SH-SY5Y (cell line): ENCODE measurements around the gene BCO2.

Experiments
- GATA2 ChIP-seq: IDR thresholded peaks from 2 replicates; pipeline ENCODE4 v1.6.1; 2011; ENCODE audit warnings: mild to moderate bottlenecking, low read depth, low read length
- GATA3 ChIP-seq: IDR thresholded peaks from 2 replicates; pipeline ENCODE4 v1.6.1; 2011; ENCODE audit warnings: low read depth, mild to moderate bottlenecking, low read length, moderate library complexity

BCO2 gene

DNA sequence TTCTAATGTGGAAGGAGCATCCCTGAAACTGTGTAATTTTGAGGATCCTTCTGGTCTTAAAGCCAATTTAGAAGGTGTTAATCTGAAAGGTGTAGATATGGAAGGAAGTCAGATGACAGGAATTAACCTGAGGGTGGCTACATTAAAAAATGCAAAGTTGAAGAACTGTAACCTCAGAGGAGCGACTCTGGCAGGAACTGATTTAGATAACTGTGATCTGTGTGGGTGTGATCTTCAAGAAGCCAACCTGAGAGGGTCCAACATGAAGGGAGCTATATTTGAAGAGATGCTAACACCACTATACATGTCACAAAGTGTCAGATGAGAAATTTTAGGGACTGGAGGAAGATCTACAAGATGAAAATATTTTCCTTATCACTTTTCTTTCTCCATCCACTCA is 7.6 kb downstream of the BCO2 start:
- TF ChIP-seq GATA3 (no peak), GATA2 (no peak)

DNA sequence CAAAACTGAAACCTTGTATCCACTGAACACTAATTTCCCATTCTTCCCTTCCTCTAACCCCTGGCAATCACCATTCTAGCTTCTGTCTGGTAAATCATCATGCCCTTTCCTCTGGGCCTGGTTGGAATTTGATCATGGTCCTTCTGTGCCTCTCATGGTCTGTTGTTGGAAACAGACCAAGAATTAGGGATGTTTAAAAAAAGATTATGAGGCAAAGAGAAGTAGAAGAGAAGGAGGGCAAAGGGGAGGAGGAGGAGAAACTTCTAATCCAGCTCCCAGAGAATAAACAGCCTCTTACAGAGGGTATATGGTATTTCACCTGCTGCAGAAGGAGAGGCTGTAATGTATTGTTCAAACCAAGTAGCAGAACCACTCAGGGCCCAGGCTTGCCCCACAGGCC is 10.6 kb downstream of the BCO2 start:
- TF ChIP-seq GATA3 (no peak), GATA2 (no peak)

DNA sequence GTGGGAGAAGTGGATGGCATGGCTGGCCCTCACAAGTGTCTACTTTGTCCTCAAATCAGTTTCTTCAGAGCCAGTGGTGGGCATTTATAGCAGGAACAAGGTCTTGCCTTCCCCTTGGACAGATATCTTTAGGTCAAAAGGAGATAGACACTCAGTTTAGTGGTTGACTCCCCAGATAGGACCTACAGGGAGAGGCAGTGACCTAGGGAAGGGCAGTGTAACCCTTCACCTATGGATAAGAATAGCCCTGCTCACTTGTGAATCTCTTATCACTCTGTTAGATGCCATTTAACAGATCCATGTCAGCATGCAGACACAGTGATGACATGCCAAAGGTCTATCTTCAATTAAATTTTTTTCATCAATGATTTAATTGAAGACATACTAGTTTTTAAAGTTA is 11.0 kb downstream of the BCO2 start:
- no peak; the same call in 1 of the 2 replicates for TF ChIP-seq GATA2
- no peak; the same call in 1 of the 2 replicates for TF ChIP-seq GATA3

DNA sequence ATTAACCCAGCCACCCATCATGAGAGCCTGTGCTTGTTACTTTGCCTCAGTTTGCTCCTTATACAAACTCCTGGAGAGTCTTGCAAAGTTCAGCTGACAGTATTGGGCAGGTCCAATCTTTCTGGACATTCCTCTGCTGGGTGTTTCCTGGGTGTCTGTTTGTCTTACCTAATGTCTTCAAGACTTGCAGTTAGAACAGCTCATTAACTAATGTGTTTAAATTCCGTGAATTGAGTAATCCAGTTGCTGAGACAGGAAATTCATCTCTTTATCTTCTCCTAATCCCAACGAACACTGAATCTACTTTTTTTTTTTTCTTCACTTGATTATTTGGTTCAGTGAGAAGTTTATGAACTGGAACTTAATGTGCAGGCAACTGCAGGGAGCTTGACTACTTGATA is 20.6 kb downstream of the BCO2 start:
- TF ChIP-seq GATA3, result no peak
- no peak for TF ChIP-seq GATA2

DNA sequence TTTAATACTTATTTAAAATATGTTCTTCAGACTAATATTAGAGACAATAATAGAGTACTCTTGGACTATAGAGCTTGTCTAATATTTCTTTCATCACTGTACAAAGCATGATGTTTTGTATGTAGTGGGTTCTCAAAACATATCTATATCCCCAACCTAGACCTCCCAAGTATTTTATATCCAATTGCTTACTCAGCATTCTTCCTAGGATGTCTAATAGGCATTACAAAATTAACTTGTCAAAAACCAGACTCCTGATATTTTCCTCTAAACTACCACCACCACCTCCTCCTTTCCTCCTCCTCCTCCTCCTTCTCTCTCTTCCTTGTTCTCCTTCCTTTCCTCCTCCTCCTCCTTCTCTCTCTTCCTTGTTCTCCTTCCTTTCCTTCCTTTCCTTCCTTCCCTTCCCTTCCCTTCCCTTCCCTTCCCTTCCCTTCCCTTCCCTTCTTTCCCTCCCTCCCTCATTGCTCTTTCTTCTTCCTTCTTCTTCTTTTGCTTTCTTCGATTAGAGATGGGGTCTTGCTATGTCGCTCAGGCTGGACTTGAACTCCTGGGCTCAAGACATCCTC is 21.3 kb downstream of the BCO2 start:
- TF ChIP-seq GATA2 (no peak), GATA3 (no peak)

DNA sequence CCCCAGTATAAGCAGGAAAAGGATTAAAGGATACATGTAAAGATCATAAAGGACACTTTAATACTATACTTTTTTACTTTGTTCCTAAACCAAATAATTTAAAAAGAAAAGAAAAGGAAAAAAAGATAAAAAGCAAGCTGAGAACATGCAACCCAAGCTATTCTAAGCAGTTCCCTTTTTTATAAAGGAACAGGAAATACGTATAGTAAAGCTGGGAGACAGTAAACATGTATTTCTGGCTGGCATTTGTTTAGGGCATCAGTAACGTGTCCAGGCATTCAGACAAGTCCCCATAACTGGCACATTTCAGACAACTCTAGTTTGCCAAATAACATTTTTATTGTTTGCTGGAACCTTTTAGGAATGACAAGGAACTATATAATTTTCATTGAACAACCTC is 24.9 kb downstream of the BCO2 start:
- TF ChIP-seq GATA2 (no peak), GATA3 (no peak)

DNA sequence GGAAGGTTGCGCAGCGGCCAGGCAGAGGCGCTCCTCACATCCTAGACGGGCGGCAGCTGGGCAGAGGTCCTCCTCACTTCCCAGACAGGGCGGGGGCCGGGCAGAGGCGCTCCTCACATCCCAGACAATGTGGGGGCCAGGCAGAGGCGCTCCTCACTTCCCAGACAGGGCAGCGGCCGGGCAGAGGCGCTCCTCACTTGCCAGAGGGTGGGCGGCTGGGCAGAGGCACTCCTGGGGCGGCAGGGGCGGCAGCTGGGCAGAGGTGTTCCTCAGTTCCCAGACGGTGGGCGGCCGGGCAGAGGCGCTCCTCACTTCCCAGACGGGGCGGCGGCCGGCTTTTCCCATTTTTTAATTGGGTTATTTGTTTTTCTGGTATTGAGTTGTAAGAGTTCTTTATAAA is 30.8 kb downstream of the BCO2 start:
- TF ChIP-seq GATA2 (no peak), GATA3 (no peak)

DNA sequence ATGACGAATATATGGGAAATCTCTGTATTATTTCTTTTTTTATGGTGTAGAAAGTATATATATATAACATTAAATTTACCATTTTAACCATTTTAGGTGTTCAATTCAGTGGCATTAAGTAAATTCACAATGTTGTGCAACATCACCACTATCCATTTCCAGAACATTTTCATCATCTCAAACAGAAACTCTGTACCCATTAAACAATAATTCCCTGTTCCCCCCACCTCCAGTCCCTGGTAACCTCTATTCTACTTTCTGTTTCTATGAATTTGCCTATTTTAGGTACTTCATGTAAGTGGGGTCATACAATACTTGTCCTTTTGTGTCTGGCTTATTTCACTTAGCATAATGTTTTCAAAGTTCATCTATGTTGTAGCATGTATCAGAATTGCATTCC is 35.6 kb downstream of the BCO2 start:
- TF ChIP-seq GATA3 (no peak), GATA2 (no peak)

DNA sequence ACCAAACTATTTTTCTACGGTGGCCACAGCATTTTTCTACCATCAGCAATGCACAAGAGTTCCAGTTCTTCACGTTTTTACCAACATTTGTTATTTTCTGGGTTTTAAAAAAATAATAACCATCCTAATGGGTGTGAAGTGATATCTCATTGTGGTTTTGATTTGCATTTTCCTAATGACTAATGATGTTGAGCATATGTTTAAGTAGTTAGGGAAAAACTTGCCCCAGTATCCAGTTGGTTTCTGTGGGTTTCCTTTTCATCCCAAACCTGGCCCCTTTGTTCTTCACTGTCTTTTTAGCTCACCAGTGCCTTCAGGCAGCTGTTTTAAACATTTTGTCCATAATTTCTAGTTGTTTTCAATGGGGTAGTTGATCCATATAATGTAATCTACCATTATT is 36.2 kb downstream of the BCO2 start:
- TF ChIP-seq GATA3 (no peak), GATA2 (no peak)

DNA sequence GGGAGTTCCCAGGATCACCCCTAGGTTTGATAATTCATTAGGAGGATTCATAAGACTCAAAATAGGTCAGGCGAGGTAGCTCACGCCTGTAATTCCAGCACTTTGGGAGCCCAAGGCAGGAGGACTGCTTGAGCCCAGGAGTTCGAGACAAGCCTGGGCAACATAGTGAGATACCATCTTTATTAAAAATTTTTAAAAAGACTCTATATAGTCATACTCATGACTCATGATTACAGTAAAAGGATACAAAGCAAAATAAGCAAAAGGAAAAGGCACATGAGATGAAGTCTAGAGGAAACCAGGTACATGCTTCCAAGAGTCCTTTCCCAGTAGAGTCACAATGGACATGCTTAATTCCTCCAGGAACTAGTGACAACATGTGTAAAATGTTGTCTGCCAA is 37.0 kb downstream of the BCO2 start:
- TF ChIP-seq GATA3 (no peak), GATA2 (no peak)

DNA sequence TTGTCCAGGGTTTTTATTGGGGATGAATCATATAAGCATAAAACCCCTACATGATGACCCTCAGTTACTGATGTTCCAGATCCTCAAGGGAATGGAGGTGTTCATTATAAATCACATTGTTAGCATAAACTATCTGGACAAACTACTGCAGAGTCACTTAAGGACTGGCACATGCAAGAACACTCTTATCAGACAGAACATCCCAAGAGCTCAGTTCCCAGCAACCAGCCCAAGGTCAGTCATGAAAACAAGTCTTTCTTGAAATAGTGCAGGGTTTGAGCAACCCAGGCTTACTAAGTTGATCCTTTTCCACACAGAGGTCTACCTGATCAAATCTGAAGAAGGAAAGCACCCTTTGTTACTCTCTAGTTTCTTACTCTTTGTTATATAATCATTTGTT is 37.4 kb downstream of the BCO2 start:
- TF ChIP-seq GATA3 (no peak), GATA2 (no peak)

DNA sequence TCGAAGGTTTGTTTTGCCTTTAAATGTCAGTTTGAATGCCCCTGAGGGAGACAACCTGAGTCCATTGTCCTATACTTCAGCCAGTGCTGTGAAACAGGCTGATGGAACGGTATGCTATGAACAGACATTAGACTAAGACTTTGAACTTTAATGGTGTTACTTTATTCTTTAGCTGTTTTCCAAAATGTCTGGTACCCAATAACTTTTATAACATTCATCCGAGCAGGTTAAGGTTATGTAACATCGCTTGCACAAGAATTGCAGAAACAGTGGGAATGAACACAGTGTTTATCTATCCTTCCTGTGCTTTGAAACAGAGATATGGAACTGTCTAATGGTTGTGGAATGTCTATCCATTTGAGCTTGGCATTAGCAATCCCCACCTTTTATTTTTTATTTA is 38.4 kb downstream of the BCO2 start:
- TF ChIP-seq GATA2 (no peak), GATA3 (no peak)

DNA sequence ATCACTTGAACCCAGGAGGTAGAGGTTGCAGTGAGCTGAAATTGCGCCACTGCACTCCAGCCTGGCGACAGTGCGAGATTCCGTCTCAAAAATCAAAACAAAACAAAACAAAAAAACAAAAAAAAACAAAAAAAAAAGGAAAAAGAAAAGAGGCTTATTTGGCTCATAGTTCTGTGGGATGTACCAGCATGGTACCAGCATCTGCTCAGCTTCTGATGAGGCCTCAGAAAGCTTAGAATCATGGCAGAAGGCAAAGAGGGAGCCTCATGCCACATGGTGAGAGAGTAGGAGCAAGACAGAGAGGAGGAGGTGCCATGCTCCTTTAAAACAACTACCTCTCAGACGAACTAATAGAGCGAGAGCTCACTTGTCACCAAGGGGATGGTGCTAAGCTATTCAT is 40.3 kb downstream of the BCO2 start:
- no peak for TF ChIP-seq GATA3
- no peak for TF ChIP-seq GATA2

DNA sequence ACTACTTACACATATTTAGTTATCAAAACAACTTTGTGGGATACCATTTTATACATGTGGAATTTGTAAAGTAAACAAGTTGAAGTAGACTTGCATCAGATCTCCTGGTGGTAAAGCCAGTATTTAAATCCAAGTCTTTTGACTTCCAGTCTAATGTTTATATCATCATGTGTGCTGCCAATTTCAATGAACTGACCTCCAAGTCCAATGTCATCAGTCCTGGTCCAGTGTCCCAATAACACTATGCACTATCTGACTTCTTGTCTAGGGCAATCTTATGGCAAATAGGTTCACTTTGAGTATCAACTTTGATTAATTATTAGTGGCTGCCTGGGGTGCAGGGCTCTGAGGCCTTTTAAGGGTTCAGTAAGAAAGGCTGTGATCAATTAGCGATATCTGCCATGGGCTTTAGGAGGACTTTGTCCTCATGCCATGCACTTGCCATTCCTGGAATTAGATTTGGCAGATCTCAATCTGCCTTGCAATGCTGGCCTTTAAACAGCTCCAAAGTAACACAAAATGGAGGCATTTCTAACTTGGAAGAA is 41.3 kb downstream of the BCO2 start:
- TF ChIP-seq GATA2 (no peak), GATA3 (no peak)

DNA sequence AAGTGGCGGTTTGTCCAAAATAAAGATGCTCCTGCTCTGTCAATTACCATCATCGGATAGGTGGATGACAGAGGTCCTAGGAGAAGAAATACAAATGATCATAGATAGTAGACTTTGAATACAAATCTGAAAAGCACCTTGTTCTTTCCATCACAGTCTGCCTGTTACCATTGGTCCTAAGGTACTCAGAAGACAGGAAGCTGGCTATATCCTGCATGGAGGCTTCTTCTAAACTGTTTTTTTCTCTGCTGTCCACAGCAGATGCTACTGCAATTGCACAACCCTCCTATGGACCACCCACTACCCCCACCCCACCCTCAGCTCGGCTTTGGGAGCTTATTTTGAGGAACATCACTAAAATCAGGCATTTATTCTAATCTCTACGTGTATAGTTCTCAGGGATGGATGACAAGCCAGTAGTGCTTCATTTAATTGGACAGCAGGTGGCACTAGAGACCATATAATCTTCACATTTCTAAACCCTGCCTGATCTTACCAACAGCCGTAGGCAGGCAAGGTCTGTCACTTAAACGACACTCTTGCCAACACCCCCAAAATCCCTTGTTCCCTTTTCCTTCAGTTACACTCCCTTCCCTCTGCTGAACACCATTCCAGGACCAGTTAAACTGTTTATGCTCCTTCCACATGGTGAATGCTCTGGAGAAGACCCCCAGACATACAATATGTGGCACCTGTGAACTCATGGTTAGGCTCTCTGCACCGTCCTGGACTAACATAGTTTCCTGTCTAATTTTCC is 44.3 kb downstream of the BCO2 start:
- TF ChIP-seq GATA3, result no peak
- TF ChIP-seq GATA2, result no peak
